ENCODE data around the gene AKT3.

GRCh38 chr1:243462929-243463697, 386.9 kb downstream of the AKT3 start:
- TF ChIP-seq, protein P1, sequence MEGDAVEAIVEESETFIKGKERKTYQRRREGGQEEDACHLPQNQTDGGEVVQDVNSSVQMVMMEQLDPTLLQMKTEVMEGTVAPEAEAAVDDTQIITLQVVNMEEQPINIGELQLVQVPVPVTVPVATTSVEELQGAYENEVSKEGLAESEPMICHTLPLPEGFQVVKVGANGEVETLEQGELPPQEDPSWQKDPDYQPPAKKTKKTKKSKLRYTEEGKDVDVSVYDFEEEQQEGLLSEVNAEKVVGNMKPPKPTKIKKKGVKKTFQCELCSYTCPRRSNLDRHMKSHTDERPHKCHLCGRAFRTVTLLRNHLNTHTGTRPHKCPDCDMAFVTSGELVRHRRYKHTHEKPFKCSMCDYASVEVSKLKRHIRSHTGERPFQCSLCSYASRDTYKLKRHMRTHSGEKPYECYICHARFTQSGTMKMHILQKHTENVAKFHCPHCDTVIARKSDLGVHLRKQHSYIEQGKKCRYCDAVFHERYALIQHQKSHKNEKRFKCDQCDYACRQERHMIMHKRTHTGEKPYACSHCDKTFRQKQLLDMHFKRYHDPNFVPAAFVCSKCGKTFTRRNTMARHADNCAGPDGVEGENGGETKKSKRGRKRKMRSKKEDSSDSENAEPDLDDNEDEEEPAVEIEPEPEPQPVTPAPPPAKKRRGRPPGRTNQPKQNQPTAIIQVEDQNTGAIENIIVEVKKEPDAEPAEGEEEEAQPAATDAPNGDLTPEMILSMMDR (IDR thresholded peaks at IDR 0.05) = no peak
- TF ChIP-seq POLR2A (IDR thresholded peaks at IDR 0.05) (no peak), POLR2AphosphoS5 (IDR thresholded peaks at IDR 0.05) (no peak), EP300 (IDR thresholded peaks at IDR 0.05) (no peak)

Data from upper lobe of left lung (tissue), 4 donors.